GM12801 (cell line): ENCODE results near the gene TUFT1.

Experiments
- TF ChIP-seq, protein P1 (sequence below): IDR thresholded peaks from one replicate; pipeline ENCODE4 v1.5.1; 2011; ENCODE audit warnings: control low read depth; ENCODE audit not compliant: insufficient read length; ENCODE audit errors: extremely low read depth

The TUFT1 gene

DNA sequence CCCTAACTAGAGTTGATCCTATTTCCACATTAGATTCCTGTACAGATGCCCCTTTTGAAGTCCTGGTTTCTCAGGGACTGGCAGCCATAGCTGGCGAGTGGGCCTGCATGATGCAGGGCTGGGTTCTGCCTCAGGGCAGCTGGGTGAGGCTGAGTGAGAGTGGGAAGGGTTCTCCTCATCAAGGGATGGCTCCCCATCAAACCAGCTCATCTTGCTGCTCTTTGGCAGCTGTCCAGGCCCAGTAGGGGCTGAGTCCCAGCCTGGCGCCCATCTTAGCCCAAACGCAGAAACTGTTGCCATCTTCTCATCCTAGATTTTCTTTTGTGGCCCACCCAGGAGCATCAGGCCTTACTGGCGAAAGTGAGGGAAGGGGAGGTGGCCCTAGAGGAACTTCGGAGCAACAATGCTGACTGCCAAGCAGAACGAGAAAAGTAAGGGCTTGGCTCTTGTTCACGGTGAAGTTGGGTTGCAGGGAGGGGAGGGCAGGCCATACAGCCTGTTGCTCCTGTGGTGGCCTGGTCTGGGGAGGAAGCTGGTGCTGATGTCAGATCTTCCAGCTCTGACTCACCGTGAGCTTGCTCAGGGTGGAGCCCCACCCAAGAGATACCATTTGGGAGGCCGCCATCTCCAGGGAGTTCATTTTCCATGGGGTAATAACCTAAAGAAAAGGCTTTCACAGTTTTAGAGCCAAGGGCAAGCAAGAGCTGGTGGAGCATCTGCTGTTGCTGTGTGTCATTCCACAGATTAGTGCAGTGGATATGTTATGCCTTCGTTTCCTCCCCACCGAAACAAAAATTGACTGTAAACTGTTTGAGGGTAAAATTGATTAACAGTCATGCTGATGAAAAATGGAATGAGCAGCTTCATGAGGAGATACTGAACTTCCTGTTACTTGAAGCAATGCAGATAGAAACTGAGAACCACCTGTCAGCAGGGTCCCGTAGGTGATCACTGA lies 34.7 kb downstream of the TUFT1 start:
- TF ChIP-seq, protein P1, sequence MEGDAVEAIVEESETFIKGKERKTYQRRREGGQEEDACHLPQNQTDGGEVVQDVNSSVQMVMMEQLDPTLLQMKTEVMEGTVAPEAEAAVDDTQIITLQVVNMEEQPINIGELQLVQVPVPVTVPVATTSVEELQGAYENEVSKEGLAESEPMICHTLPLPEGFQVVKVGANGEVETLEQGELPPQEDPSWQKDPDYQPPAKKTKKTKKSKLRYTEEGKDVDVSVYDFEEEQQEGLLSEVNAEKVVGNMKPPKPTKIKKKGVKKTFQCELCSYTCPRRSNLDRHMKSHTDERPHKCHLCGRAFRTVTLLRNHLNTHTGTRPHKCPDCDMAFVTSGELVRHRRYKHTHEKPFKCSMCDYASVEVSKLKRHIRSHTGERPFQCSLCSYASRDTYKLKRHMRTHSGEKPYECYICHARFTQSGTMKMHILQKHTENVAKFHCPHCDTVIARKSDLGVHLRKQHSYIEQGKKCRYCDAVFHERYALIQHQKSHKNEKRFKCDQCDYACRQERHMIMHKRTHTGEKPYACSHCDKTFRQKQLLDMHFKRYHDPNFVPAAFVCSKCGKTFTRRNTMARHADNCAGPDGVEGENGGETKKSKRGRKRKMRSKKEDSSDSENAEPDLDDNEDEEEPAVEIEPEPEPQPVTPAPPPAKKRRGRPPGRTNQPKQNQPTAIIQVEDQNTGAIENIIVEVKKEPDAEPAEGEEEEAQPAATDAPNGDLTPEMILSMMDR: no peak

DNA sequence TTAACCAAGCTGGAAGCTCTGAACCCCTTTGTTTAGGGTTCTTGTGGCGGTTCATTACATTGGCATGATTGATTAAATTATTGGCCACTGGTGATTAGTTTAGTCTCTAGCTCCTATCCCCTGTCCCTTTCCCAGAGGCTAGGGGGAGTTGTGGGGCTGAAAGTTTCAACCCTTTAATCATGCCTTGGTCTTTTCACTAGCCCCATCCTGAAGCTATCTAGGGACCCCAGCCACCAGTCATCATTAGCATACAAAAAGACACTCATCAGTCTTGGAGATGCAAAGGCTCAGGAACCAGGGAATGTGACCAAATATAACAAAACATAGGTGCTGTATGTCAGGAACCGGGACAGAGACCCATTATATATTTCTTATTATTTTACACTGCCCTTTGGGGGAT lies 37.1 kb downstream of the TUFT1 start:
- TF ChIP-seq, protein P1: no peak

DNA sequence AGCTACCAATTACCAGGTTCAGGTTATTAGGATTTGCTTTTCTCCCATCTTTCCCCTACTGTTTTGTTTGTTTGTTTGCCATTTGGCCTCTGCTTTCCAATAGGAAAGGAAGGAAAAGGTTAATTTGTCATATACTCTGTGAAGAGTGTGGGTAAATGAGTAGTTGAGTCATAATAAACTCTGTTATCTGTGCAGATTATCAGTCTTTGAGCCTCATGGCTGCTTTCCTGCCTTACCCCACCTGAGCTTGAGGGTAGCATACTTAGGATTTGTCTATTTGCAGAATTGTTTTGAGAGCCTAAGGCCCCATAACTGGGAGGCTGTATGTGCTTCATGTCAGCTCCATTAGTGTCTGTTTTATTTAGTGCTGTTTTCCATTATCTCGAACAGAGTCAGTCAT lies 38.8 kb downstream of the TUFT1 start:
- TF ChIP-seq, protein P1: no peak

DNA sequence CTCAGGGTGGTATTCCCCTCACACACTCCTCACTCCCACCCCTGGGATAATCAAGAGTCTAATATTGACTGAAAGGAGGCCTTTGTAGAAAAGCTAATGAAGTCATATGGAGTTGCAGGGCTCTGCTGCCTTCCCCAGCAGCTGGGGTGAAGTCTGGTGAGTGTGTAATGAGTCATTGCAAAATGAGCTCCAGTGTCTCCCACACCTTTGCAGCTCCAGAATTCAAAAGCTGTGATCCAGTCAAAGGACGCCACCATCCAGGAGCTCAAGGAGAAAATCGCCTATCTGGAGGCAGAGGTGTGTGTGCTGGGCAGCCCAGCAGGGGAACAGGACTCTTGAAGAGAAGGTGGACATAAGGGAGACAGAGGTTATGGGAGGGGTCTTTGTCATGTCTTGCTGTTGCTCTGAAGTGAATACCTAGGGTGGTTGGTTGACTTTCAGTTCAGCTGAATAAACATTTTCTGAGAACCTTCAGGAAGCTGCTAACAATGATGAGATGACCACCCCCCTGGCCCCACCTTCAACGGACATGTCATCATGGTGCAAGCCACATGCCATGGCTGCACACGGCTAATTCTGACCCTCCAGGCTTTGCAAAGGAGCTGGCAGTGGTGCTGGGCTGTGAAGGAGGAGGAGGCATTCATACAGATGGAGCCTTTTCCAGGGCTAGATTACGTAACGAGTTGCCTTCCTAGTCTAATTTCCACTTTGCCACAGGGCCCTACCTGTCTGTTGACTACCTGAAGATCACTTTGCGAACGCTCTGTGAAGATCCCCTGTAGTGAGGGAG lies 39.5 kb downstream of the TUFT1 start:
- TF ChIP-seq, protein P1: no peak

DNA sequence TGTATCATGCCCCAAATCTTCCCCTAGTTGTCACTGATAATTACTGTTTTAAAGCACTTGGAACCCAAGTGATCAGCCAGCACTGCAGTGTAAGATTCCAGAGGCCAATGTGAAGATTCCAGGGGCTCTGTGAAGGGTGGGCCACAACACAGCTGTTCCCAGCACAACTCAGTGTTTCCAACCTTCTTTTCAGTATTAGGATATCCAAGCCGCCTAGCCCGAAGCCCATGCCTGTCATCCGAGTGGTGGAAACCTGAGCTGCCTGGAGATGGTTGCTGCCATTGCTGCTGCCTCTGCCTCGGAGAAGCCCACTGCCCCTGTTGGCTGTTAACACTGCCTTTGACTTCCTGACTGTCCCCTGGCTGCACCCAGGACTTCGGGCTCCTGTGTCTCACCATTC lies 41.3 kb downstream of the TUFT1 start:
- TF ChIP-seq, protein P1: no peak

DNA sequence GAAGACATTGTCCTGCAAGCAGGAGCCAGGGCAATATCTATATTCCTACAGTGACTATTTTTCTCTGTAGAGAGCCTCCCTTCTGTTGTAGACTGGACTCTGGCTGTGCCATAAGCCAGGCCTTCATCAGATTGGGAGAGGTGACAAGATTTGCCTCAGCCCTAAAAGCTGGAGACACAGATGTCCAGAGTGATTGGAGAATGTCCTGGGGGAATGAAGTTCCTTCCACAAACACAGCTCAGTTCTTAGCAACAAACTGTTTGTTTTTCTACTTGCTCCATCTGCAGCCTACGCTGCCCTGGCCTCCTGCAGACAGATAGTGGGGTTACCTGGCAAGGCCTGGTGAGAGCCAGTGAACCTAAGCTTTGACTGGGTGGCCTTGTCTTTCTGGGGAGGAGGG lies 41.8 kb downstream of the TUFT1 start:
- TF ChIP-seq, protein P1: no peak

DNA sequence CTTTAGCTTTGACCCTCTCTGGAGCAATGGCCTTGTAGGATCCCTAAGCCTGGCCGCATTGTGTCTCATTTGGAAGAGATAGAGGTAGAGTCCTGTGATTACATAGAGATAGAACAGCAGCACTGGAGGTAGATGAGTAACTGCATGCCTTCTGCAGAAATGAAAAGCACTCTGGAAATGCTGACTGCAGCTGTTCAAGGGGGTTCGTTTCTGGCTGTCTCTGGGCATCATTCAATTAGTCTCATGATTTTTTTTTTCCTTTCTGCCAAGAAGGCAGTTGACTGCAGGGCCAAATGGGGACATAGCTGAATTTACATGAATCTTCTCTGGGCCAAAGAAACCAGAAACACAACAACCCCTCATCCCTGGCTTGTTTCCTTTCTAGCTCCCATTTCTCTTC lies 43.7 kb downstream of the TUFT1 start:
- TF ChIP-seq, protein P1: no peak
